H1 (cell line): Measurements from ENCODE around the gene RSU1. TPM values are rescaled to one million over a fixed set of nuclear protein-coding genes. Genes with fewer than 3 reads are reported as not detected.

ENCODE experiments used
- CTCF ChIA-PET: fragments of 300-600 bp; sonication (Branson Sonifier 250); formaldehyde crosslinking; loops from one replicate; lab custom pipeline; 2021; ENCODE audit not compliant: partially characterized antibody; lab: Charles Lee
- POLR2A ChIA-PET: fragments of 300-600 bp; sonication (Branson Sonifier 250); formaldehyde crosslinking; loops from one replicate; lab custom pipeline; 2021; ENCODE audit warnings: inconsistent platforms; ENCODE audit not compliant: partially characterized antibody; lab: Charles Lee
- DNase-seq, 2 experiments: peaks; one replicate each; pipeline versions ENCODE4 v3.0.0 to v3.0.0-alpha.2; 2010 to 2022; ENCODE audit warnings: low spot score in 2 of 2, low read depth in 1 of 2, mixed read lengths in 1 of 2
- FAIRE-seq: peaks from 2 replicates; lab custom pipeline; 2011; peaks lifted over from hg19 to GRCh38; lab: Jason Lieb, UNC
- H2AFZ ChIP-seq: 2 replicates; pipeline ENCODE4 v1.8.1; 2012; ENCODE audit warnings: low read length, inconsistent platforms
- H2AK5ac ChIP-seq: 2 replicates; pipeline ENCODE4 v1.6.1; 2013; ENCODE audit warnings: low read depth, low read length
- H2BK120ac ChIP-seq: replicated peaks from 2 replicates; pipeline ENCODE3; 2013; ENCODE audit warnings: low read depth, low read length, inconsistent platforms
- H2BK12ac ChIP-seq: 2 replicates; pipeline ENCODE4 v1.6.1; 2013; ENCODE audit warnings: low read depth, low read length
- H2BK15ac ChIP-seq: 2 replicates; pipeline ENCODE4 v1.6.1; 2013; ENCODE audit warnings: low read length
- H2BK20ac ChIP-seq: 2 replicates; pipeline ENCODE4 v1.6.1; 2013; ENCODE audit warnings: low read length
- H2BK5ac ChIP-seq: 2 replicates; pipeline ENCODE4 v1.6.1; 2013; ENCODE audit warnings: low read depth, low read length
- H3K14ac ChIP-seq: 2 replicates; pipeline ENCODE4 v1.6.1; 2013; ENCODE audit warnings: inconsistent platforms; ENCODE audit not compliant: insufficient read length
- H3K18ac ChIP-seq: 2 replicates; pipeline ENCODE4 v1.6.1; 2013; ENCODE audit warnings: low read length; ENCODE audit errors: extremely low read depth
- H3K23ac ChIP-seq: 2 replicates; pipeline ENCODE4 v1.6.1; 2013; ENCODE audit warnings: inconsistent platforms; ENCODE audit not compliant: insufficient read length
- H3K23me2 ChIP-seq: 2 replicates; pipeline ENCODE4 v1.6.1; 2013; ENCODE audit warnings: low read depth, low read length
- H3K27ac ChIP-seq: 2 replicates; pipeline ENCODE4 v1.6.1; 2011; ENCODE audit warnings: low read depth, low read length, inconsistent platforms
- H3K27me3 ChIP-seq, 4 experiments: replicated peaks in 1 of 4; 1 replicate in 1 of 4; 2 replicates in 3 of 4; pipeline versions ENCODE4 v1.6.1 to v1.8.1; 2011 to 2013; ENCODE audit warnings: low read length in 3 of 4, mild to moderate bottlenecking in 3 of 4, inconsistent platforms in 2 of 4, mixed read lengths in 2 of 4, moderate library complexity in 1 of 4; ENCODE audit not compliant: control insufficient read depth in 3 of 4, insufficient read depth in 3 of 4; ENCODE audit errors: extremely low read depth in 1 of 4
- H3K36me3 ChIP-seq, 4 experiments: 2 replicates each; pipeline versions ENCODE4 v1.6.1 to v1.8.1; 2011 to 2013; ENCODE audit warnings: mild to moderate bottlenecking in 4 of 4, low read length in 3 of 4, moderate library complexity in 2 of 4, control low read depth in 1 of 4, inconsistent platforms in 1 of 4; ENCODE audit not compliant: insufficient read depth in 4 of 4, control insufficient read depth in 2 of 4
- H3K4ac ChIP-seq: replicated peaks from 2 replicates; pipeline ENCODE3; 2013; ENCODE audit warnings: low read length, low read depth, mixed read lengths, inconsistent platforms; ENCODE audit not compliant: insufficient read length
- H3K4me1 ChIP-seq, 4 experiments: replicated peaks in 1 of 4; 1 replicate in 1 of 4; 2 replicates in 3 of 4; pipeline versions ENCODE4 v1.6.1 to v1.8.1; 2011 to 2013; ENCODE audit warnings: low read length in 3 of 4, inconsistent platforms in 2 of 4, mixed read lengths in 1 of 4; ENCODE audit not compliant: insufficient read depth in 4 of 4, control insufficient read depth in 3 of 4
- H3K4me2 ChIP-seq, 2 experiments: 2 replicates each; pipeline versions ENCODE4 v1.6.1 to v1.8.1; 2011 to 2013; ENCODE audit warnings: low read depth in 2 of 2, low read length in 2 of 2, control low read depth in 1 of 2, inconsistent platforms in 1 of 2, mild to moderate bottlenecking in 1 of 2; ENCODE audit not compliant: insufficient read depth in 1 of 2
- H3K4me3 ChIP-seq, 4 experiments: fragments of 200-600, 300-600 bp in 1 of 4; sonication (generic), shearing (Covaris generic), sonication (Bioruptor Twin) in 1 of 4; 2 replicates each; pipeline versions ENCODE4 v1.5.1 to v1.8.1; 2011 to 2016; ENCODE audit warnings: low read length in 4 of 4, low read depth in 3 of 4, control low read depth in 2 of 4, inconsistent platforms in 2 of 4, mild to moderate bottlenecking in 2 of 4, mixed read lengths in 1 of 4, moderate library complexity in 1 of 4; ENCODE audit not compliant: insufficient read depth in 2 of 4; ENCODE audit errors: extremely low read depth in 1 of 4
- H3K56ac ChIP-seq: replicated peaks from 2 replicates; pipeline ENCODE3; 2013; ENCODE audit warnings: low read depth, mild to moderate bottlenecking, mixed read lengths, low read length, inconsistent platforms; ENCODE audit not compliant: insufficient read length
- H3K79me1 ChIP-seq: 2 replicates; pipeline ENCODE4 v1.6.1; 2013; ENCODE audit warnings: low read depth, low read length, control low read depth
- H3K79me2 ChIP-seq, 2 experiments: 2 replicates each; pipeline versions ENCODE4 v1.6.1 to v1.8.1; 2012 to 2013; ENCODE audit warnings: low read length in 2 of 2, mild to moderate bottlenecking in 2 of 2, inconsistent platforms in 1 of 2; ENCODE audit not compliant: insufficient read depth in 2 of 2, control insufficient read depth in 1 of 2
- H3K9ac ChIP-seq, 4 experiments: replicated peaks in 1 of 4; 1 replicate in 1 of 4; 2 replicates in 3 of 4; pipeline versions ENCODE4 v1.6.1 to v1.8.1; 2011 to 2013; ENCODE audit warnings: low read depth in 3 of 4, low read length in 3 of 4, control low read depth in 2 of 4, mild to moderate bottlenecking in 2 of 4, moderate library complexity in 2 of 4, inconsistent platforms in 1 of 4; ENCODE audit errors: extremely low read depth in 1 of 4
- H3K9me3 ChIP-seq, 2 experiments: 2 replicates each; pipeline versions ENCODE4 v1.6.1 to v1.8.1; 2012 to 2013; ENCODE audit warnings: mild to moderate bottlenecking in 2 of 2, moderate library complexity in 2 of 2, control low read depth in 1 of 2, inconsistent platforms in 1 of 2, low read depth in 1 of 2, low read length in 1 of 2, mixed read lengths in 1 of 2; ENCODE audit not compliant: insufficient read depth in 2 of 2
- H4K20me1 ChIP-seq, 2 experiments: replicated peaks in 1 of 2; 2 replicates each; pipeline versions ENCODE3 to v1.8.1; 2011 to 2013; ENCODE audit warnings: inconsistent platforms in 2 of 2, low read length in 2 of 2, mild to moderate bottlenecking in 1 of 2; ENCODE audit not compliant: insufficient read depth in 2 of 2, control insufficient read depth in 1 of 2
- H4K5ac ChIP-seq: 2 replicates; pipeline ENCODE4 v1.6.1; 2013; ENCODE audit warnings: low read length, low read depth, mixed read lengths, inconsistent platforms; ENCODE audit not compliant: insufficient read length
- H4K8ac ChIP-seq: 2 replicates; pipeline ENCODE4 v1.8.0; 2013; ENCODE audit warnings: mild to moderate bottlenecking, moderate library complexity, low read length, inconsistent platforms; ENCODE audit not compliant: insufficient read depth; ENCODE audit errors: extremely low read depth
- H4K91ac ChIP-seq: replicated peaks from 2 replicates; pipeline ENCODE3; 2013; ENCODE audit warnings: low read length, mixed read lengths, inconsistent platforms; ENCODE audit not compliant: insufficient read length
- BCL11A ChIP-seq, 2 experiments: IDR thresholded peaks; one replicate each; pipeline ENCODE4 v1.6.1; 2011; ENCODE audit warnings: low read depth in 2 of 2, low read length in 2 of 2, mild to moderate bottlenecking in 2 of 2
- CTBP2 ChIP-seq: IDR thresholded peaks from 2 replicates; pipeline ENCODE4 v1.7.0; 2011; ENCODE audit warnings: borderline replicate concordance, mild to moderate bottlenecking, moderate library complexity, mixed read lengths, low read length; ENCODE audit not compliant: insufficient read depth, insufficient read length
- EZH2 ChIP-seq: fragments of 200-600 bp; sonication (generic); IDR thresholded peaks from 2 replicates; pipeline ENCODE4 v1.7.1; 2012; ENCODE audit warnings: low read depth, mild to moderate bottlenecking, moderate library complexity, low read length, inconsistent platforms; ENCODE audit not compliant: severe bottlenecking
- HDAC6 ChIP-seq: IDR thresholded peaks from one replicate; pipeline ENCODE4 v1.7.1; 2012; ENCODE audit warnings: low read depth, mild to moderate bottlenecking, inconsistent platforms, low read length, moderate library complexity
- KDM1A ChIP-seq: fragments of 200-600, 300-600 bp; sonication (generic); IDR thresholded peaks from 2 replicates; pipeline ENCODE4 v1.7.1; 2016; ENCODE audit warnings: mild to moderate bottlenecking, low read length, borderline replicate concordance
- NANOG ChIP-seq: IDR thresholded peaks from 2 replicates; pipeline ENCODE4 v1.6.1; 2011; ENCODE audit warnings: low read length, low read depth, mild to moderate bottlenecking, inconsistent platforms; ENCODE audit not compliant: insufficient read depth, poor library complexity, severe bottlenecking
- POLR2AphosphoS5 ChIP-seq: IDR thresholded peaks from 2 replicates; pipeline ENCODE4 v1.6.1; 2011; ENCODE audit warnings: low read depth, low read length
- RAD21 ChIP-seq, 2 experiments: IDR thresholded peaks in 1 of 2; conservative IDR thresholded peaks in 1 of 2; 2 replicates each; pipeline ENCODE4 v1.6.1; 2011; ENCODE audit warnings: low read depth in 2 of 2, low read length in 2 of 2, improper control_type of control experiment in 1 of 2, inconsistent platforms in 1 of 2, mild to moderate bottlenecking in 1 of 2, moderate library complexity in 1 of 2
- SP1 ChIP-seq: IDR thresholded peaks from 2 replicates; pipeline ENCODE4 v1.6.1; 2011; ENCODE audit warnings: low read depth, low read length
- SP2 ChIP-seq: IDR thresholded peaks from 2 replicates; pipeline ENCODE4 v1.6.1; 2012; ENCODE audit warnings: mild to moderate bottlenecking, low read length, inconsistent platforms
- TBP ChIP-seq: IDR thresholded peaks from 2 replicates; pipeline ENCODE4 v1.6.1; 2011; ENCODE audit warnings: low read depth, low read length, improper control_type of control experiment
- TCF12 ChIP-seq: IDR thresholded peaks from 2 replicates; pipeline ENCODE4 v1.6.1; 2011; ENCODE audit warnings: low read depth, mild to moderate bottlenecking, low read length
- TEAD4 ChIP-seq: IDR thresholded peaks from 2 replicates; pipeline ENCODE4 v1.6.1; 2012; ENCODE audit warnings: low read depth, low read length, inconsistent platforms, mixed read lengths
- whole genome bisulfite sequencing, 2 experiments: shearing (Covaris generic) in 1 of 2; methylation state at CpG; one replicate each; pipeline versions ENCODE4 v1.1.6 to v1.1.7; 2013 to 2015; ENCODE audit warnings: low lambda C conversion rate in 2 of 2, mixed read lengths in 2 of 2, inconsistent platforms in 1 of 2, low coverage in 1 of 2, missing lambda C conversion rate in 1 of 2; ENCODE audit not compliant: insufficient replicate concordance in 2 of 2, insufficient coverage in 1 of 2, insufficient read length in 1 of 2; ENCODE audit errors: extremely low coverage in 1 of 2, missing lambda C conversion rate in 1 of 2; 5-methylcytosine and 5-hydroxymethylcytosine counted together
- polyA plus RNA-seq, 7 experiments: library from polyadenylated mRNA; depleted of rRNA in 3 of 7; stranded (reverse) in 5 of 7; unstranded in 2 of 7; fragments of >200 nt in 5 of 7; fragments of 200-250 nt in 2 of 7; gene quantifications; 1 replicate in 5 of 7; 2 replicates in 1 of 7; 4 replicates in 1 of 7; pipeline versions ENCODE4 v1.2.1 to v1.2.3, GENCODE V29; 2011 to 2013; ENCODE audit warnings: missing spikeins in 2 of 7, mixed read lengths in 2 of 7
- total RNA-seq: library from RNA; stranded (reverse); fragmentation: NEBNext Ultra II Directional; extraction: Animal tissue kit (Norgen Biotek cat#: 25700); gene quantifications from 2 replicates; pipeline ENCODE4 v1.2.1, GENCODE V29; 2021

RSU1 gene
- total and polyA plus RNA-seq, 2 of the 8 experiments (the other 6 are each of a cell fraction or from before 2014, with no cell fraction given): 50.0 to 68.2 TPM

GRCh38 chr10:16717622-16718395, 99.4 kb downstream of the RSU1 start:
- H3K56ac ChIP-seq: no peak overlapping the region
- POLR2A ChIA-PET: no interaction called here
- DNase-seq (no peak), FAIRE-seq (no peak)
- no peak overlapping the region for H3K4ac ChIP-seq
- no peak overlapping the region for H4K91ac ChIP-seq
- H3K36me3 ChIP-seq: no peaks in the 10 kb centered on the region
- no peak overlapping the region for H3K27ac ChIP-seq
- no peak overlapping the region for H2BK120ac ChIP-seq
- no peak overlapping the region for H3K18ac ChIP-seq
- H2BK5ac ChIP-seq: no peak overlapping the region
- 82% methylated on average over 4 of the region's 4 CpGs; no CpG with 5 or more reads in 1 of the 2 experiments for WGBS, 2 experiments
- no peak overlapping the region for H4K5ac ChIP-seq
- H3K9ac ChIP-seq: no peak overlapping the region
- no peaks in the 10 kb centered on the region for H3K27me3 ChIP-seq
- H3K4me3 ChIP-seq: no peak overlapping the region
- no peaks in the 10 kb centered on the region for H3K79me2 ChIP-seq
- no peak overlapping the region for H2BK15ac ChIP-seq
- no peaks in the 10 kb centered on the region for H3K4me1 ChIP-seq
- H2AFZ ChIP-seq: no peak overlapping the region
- H3K4me2 ChIP-seq: no peak overlapping the region
- H3K14ac ChIP-seq: no peak overlapping the region
- H4K8ac ChIP-seq: no peak overlapping the region
- H2BK12ac ChIP-seq: no peak overlapping the region
- no peak overlapping the region for H2AK5ac ChIP-seq
- CTCF ChIA-PET: interaction anchor here (0.6 kb wide), 1 partner anchor 15 kb away, joined by 3 read pairs; no protein-coding TSS in a partner anchor
- H3K79me1 ChIP-seq: no peaks in the 10 kb centered on the region
- peaks cover 9 to 13% of the 10 kb centered on the region in 2 experiments; a peak in 3 of 4 replicates for H3K9me3 ChIP-seq
- no peak overlapping the region for H2BK20ac ChIP-seq
- no peaks in the 10 kb centered on the region for H3K23me2 ChIP-seq
- no peak overlapping the region for H3K23ac ChIP-seq
- H4K20me1 ChIP-seq: no peaks in the 10 kb centered on the region
- TF ChIP-seq BCL11A (IDR thresholded peaks at IDR 0.05; ENCODE audit: low read depth in 2 of 2, low read length in 2 of 2) (no peak), SP1 (no peak), EZH2 (no peak), TEAD4 (no peak), SP2 (no peak), NANOG (no peak), POLR2AphosphoS5 (no peak), RAD21 (IDR thresholded peaks at IDR 0.05 in 1 of 2, conservative IDR thresholded peaks at IDR 0.05 in 1 of 2; ENCODE audit: low read depth in 2 of 2, low read length in 2 of 2) (no peak), CTBP2 (no peak), TBP (no peak), HDAC6 (no peak), KDM1A (no peak), TCF12 (no peak)
